T-helper 2 cell (primary cell): ENCODE data around the gene CANX.

Experiments
- DNase-seq, 5 experiments: peaks; one replicate each; pipeline versions ENCODE4 v3.0.0 to v3.0.0-alpha.2; 2012 to 2022

CANX gene

DNA sequence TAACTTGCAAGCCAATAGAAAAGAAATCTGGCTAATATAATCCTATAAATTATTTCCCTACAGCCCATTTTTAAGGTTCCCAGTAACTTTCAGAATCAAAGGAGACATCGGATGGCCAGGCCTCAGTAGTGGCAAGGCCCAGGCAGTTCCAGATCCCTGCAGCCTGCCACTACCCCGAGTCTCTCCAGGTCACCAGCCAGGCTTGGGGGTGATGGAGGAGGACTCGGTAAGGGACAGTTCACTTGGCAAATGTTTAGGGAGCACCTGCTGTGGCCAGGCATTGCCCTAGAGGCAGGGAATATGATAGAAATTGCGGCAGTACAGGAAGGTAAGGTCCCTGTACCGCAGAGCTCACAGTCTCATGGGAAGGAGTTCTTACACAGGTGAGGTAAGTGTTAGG is 79.8 kb downstream of the CANX start:
- DNase-seq = no peak

GRCh38 chr5:179779826-179780225 is 81.1 kb downstream of the CANX start:
- no peak for DNase-seq

DNA sequence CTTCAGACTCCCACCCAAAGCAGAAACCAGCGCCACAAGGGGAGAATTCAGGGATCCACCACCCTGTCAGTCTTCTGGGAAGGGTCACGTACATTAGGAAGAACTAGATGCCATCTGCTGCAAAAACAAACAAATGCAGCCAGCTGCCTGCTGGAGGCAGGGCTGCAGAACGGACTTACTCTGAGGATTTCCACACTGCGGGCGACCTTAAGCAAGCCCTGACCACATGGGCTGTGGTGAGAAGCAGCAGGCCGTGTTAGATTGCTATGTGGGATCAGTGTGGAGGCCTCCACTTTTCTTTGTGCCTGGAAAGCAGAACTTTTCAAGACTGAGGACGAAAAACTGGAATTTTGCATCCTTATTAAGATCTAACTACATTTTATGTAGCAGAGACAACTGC is 81.6 kb downstream of the CANX start:
- DNase-seq = no peak
